ENCODE data around the gene SYNDIG1. TPM values are rescaled to one million over a fixed set of nuclear protein-coding genes. Genes with fewer than 3 reads are reported as not detected.

Gene SYNDIG1
- total RNA-seq, 1 experiment from 2014 or later, result not detected

DNA sequence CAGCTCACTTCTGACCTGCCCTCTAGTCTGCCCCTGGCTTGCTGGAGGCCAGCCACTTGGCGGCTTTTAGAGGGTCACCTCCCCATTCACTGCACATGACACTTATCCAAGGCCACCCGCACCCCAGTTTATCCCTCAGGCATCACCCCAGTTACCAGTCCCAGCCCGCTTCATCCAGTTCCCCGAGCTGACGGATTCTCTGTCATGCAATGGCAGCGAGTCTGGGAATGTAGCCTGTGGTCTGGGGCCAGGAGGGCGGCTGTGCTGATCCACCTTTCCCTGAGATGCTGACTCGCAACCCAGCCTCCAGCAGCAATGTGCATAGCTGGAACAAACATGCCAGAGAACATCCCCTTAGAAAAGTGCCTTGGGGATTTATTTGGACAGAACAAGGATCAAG is 25.8 kb downstream of the SYNDIG1 start:
- Histone ChIP-seq H3K27me3 (replicated peaks; ENCODE audit: control insufficient read depth, insufficient read depth, low read length) (no peaks in the 10 kb centered on the region), H3K36me3 (ENCODE audit: control insufficient read depth, insufficient read depth, low read length) (no peaks in the 10 kb centered on the region), H3K4me3 (ENCODE audit: low read depth, low read length) (no peak overlapping the region), H3K9me3 (no peaks in the 10 kb centered on the region), H3K4me1 (no peaks in the 10 kb centered on the region)
- no peak for DNase-seq
- no peaks in the 10 kb centered on the region for H3K36me3 Mint-ChIP-seq (ENCODE audit: insufficient read depth, unreplicated experiment)
- ChIA-PET CTCF (no interaction called here), POLR2A (no interaction called here)
- no peak overlapping the region for H3K27ac Mint-ChIP-seq (ENCODE audit: unreplicated experiment)
- H3K27me3 Mint-ChIP-seq (ENCODE audit: insufficient read depth, unreplicated experiment), result peaks cover 9% of the 10 kb centered on the region
- no peaks in the 10 kb centered on the region for H3K4me1 Mint-ChIP-seq (ENCODE audit: low read depth, unreplicated experiment)
- no peak overlapping the region for H3K4me3 Mint-ChIP-seq (ENCODE audit: unreplicated experiment)
- BruUV-seq (replicated peaks), result no TSS peak
- TF ChIP-seq, protein P1, sequence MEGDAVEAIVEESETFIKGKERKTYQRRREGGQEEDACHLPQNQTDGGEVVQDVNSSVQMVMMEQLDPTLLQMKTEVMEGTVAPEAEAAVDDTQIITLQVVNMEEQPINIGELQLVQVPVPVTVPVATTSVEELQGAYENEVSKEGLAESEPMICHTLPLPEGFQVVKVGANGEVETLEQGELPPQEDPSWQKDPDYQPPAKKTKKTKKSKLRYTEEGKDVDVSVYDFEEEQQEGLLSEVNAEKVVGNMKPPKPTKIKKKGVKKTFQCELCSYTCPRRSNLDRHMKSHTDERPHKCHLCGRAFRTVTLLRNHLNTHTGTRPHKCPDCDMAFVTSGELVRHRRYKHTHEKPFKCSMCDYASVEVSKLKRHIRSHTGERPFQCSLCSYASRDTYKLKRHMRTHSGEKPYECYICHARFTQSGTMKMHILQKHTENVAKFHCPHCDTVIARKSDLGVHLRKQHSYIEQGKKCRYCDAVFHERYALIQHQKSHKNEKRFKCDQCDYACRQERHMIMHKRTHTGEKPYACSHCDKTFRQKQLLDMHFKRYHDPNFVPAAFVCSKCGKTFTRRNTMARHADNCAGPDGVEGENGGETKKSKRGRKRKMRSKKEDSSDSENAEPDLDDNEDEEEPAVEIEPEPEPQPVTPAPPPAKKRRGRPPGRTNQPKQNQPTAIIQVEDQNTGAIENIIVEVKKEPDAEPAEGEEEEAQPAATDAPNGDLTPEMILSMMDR (IDR thresholded peaks at IDR 0.05; ENCODE audit: insufficient read depth in 1 of 2, low read depth in 1 of 2, low read length in 1 of 2, severe bottlenecking in 1 of 2, unreplicated experiment in 1 of 2), result no peak
- H3K9me3 Mint-ChIP-seq (ENCODE audit: unreplicated experiment), result no peaks in the 10 kb centered on the region
- intact Hi-C loops (cut with micrococcal nuclease; ENCODE audit: unreplicated experiment), result no loop called here

DNA sequence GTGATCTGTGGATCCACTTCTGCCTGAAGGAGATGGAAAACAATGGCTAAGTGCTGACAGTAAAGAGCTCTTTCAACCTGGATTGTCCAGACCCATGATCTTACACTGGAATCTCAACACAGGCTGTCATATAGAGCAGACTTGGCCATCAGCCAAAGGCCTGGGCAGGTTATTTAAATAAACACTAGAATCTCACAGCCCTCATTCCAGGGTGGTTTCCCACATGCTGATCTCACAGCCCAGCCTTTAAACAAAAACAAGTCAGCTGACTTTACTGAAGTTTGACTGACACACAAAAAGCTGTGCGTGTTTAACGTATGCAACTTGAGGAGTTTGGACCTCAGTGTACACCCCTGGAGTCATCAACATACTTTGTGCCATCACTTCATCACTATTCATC is 28.4 kb downstream of the SYNDIG1 start:
- Histone ChIP-seq H3K9me3 (no peaks in the 10 kb centered on the region), H3K4me1 (no peaks in the 10 kb centered on the region), H3K4me3 (ENCODE audit: low read depth, low read length) (no peak overlapping the region), H3K36me3 (ENCODE audit: control insufficient read depth, insufficient read depth, low read length) (no peaks in the 10 kb centered on the region), H3K27me3 (replicated peaks; ENCODE audit: control insufficient read depth, insufficient read depth, low read length) (no peaks in the 10 kb centered on the region)
- no TSS peak for BruUV-seq (replicated peaks)
- no peaks in the 10 kb centered on the region for H3K4me1 Mint-ChIP-seq (ENCODE audit: low read depth, unreplicated experiment)
- CTCF ChIA-PET, result interaction anchor here (0.7 kb wide), 1 partner anchor 180 kb away, joined by 3 read pairs; no protein-coding TSS in a partner anchor
- no peak overlapping the region for H3K27ac Mint-ChIP-seq (ENCODE audit: unreplicated experiment)
- H3K27me3 Mint-ChIP-seq (ENCODE audit: insufficient read depth, unreplicated experiment), result peaks cover 11% of the 10 kb centered on the region
- intact Hi-C loops (cut with micrococcal nuclease; ENCODE audit: unreplicated experiment), result no loop called here
- H3K36me3 Mint-ChIP-seq (ENCODE audit: insufficient read depth, unreplicated experiment), result no peaks in the 10 kb centered on the region
- TF ChIP-seq, protein P1 (IDR thresholded peaks at IDR 0.05; ENCODE audit: insufficient read depth in 1 of 2, low read depth in 1 of 2, low read length in 1 of 2, severe bottlenecking in 1 of 2, unreplicated experiment in 1 of 2), result no peak
- no peak overlapping the region for H3K4me3 Mint-ChIP-seq (ENCODE audit: unreplicated experiment)
- no peaks in the 10 kb centered on the region for H3K9me3 Mint-ChIP-seq (ENCODE audit: unreplicated experiment)
- DNase-seq, result no peak
- POLR2A ChIA-PET, result no interaction called here

DNA sequence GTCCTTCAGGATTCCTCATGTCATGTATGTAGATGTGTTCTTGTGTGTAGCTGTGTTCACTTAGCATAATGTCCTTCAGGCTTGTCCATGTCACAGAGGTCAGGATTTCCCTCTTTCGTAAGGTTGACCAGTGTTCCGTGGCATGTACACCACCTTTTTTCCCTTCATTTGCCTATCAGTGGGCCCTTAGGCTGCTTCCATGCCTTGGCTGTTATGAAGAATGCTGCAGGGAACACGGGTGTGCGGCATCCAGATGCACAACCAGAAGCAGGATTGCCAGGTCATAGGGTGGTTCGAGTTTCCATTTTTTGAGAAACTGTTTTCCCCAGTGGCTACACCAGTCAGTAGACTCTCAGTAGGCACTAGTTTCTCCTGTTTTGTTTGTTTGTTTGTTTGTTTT is 29.2 kb downstream of the SYNDIG1 start:
- ChIA-PET CTCF (no interaction called here), POLR2A (no interaction called here)
- TF ChIP-seq, protein P1 (IDR thresholded peaks at IDR 0.05; ENCODE audit: insufficient read depth in 1 of 2, low read depth in 1 of 2, low read length in 1 of 2, severe bottlenecking in 1 of 2, unreplicated experiment in 1 of 2), result no peak
- intact Hi-C loops (cut with micrococcal nuclease; ENCODE audit: unreplicated experiment), result no loop called here
- no peak for DNase-seq
- Mint-ChIP-seq H3K27ac (ENCODE audit: unreplicated experiment) (no peak overlapping the region), H3K36me3 (ENCODE audit: insufficient read depth, unreplicated experiment) (no peaks in the 10 kb centered on the region), H3K9me3 (ENCODE audit: unreplicated experiment) (no peaks in the 10 kb centered on the region), H3K4me3 (ENCODE audit: unreplicated experiment) (no peak overlapping the region), H3K4me1 (ENCODE audit: low read depth, unreplicated experiment) (no peaks in the 10 kb centered on the region), H3K27me3 (ENCODE audit: insufficient read depth, unreplicated experiment) (peaks cover 9% of the 10 kb centered on the region)
- H3K27me3 ChIP-seq (replicated peaks; ENCODE audit: control insufficient read depth, insufficient read depth, low read length), result no peaks in the 10 kb centered on the region
- H3K4me1 ChIP-seq, result no peaks in the 10 kb centered on the region
- H3K9me3 ChIP-seq, result no peaks in the 10 kb centered on the region
- H3K36me3 ChIP-seq (ENCODE audit: control insufficient read depth, insufficient read depth, low read length), result no peaks in the 10 kb centered on the region
- BruUV-seq (replicated peaks), result no TSS peak
- H3K4me3 ChIP-seq (ENCODE audit: low read depth, low read length), result no peak overlapping the region
